SHP77 treated with DMSO at 0.1 percent for 48 hours (cell line): ENCODE measurements around the gene PRPF6.

Experiments
- DNase-seq: peaks from one replicate; lab custom pipeline; 2025; lab: John Stamatoyannopoulos, UW

PRPF6 gene

DNA sequence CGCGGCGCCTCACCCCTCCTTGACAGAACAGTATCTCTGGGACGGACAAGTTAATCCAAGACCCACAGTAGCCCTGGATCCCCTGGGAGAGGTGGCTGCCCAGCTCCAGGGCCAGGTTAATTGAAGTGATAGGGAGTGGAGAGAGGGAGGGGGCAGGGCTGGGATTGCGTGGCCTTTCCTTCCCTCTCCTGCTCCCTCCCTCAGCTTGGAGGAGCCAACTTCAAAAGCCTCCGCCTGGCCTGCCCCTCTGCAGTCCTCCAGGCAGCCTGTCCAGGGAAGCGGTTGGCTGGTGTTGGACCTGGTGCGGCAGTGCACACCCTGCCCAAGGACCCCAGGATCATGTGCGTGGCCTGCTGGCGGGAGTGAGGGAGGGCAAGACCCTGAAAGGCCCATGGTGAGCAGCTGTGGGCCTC is 55.0 kb downstream of the PRPF6 start, which contains the start of gene C20orf204:
C20orf204 (plus strand) TSS at position 250 of the 413 bp plus-strand sequence; CDS start at position 392, 142 bp downstream.
- no peak for DNase-seq

- DNase-seq = no peak
These were observed 55.6 kb downstream of the PRPF6 start for GRCh38 chr20:64036346-64037198.

DNA sequence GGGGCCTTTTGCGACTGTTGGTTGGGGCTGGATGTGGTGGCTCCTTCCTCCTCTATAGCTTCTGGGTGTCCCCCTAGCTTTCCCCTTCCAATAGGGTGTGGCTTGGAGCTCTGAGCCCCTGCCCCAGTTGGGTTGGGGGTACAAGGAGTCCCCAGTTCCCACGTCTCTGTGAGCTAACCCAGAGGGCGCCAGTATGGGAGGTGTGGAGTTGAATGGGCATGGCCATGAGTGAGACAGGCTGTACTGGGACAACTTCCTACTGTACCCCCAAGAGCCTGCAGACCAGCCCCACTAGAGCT is 56.2 kb downstream of the PRPF6 start:
- DNase-seq = no peak

DNA sequence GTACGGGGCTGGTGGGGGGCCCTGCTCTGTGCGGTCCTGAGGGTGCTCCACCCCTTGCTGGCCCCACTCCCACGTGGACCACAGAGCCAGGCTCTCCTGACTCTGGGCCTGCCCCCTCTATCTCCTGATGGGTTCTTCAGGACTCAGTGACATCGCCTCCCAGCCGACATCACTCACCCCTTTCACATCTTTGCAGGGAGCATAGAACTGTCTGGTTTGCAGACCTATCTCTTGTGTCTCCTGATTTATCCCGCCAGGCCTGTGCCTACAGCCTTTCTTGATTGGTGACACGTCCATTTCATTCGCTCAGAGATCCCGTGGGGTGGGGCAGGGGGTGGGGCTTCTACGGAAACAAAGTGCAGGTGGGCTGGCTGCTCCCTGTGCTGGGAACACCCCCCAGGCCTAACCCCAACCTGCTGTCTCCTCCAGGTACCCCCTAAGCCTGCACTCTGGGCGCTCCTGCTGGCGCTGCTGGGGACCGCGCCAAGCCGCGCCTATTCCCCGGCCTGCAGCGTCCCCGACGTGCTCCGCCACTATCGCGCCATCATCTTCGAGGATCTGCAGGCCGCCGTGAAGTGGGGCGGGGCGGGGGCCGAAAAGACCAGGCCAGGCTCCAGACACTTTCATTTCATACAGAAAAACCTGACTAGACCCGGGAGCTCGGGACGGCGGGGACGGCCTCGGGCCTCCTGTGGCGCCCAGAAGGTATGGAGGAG is 56.7 kb downstream of the PRPF6 start:
- no peak for DNase-seq

DNA sequence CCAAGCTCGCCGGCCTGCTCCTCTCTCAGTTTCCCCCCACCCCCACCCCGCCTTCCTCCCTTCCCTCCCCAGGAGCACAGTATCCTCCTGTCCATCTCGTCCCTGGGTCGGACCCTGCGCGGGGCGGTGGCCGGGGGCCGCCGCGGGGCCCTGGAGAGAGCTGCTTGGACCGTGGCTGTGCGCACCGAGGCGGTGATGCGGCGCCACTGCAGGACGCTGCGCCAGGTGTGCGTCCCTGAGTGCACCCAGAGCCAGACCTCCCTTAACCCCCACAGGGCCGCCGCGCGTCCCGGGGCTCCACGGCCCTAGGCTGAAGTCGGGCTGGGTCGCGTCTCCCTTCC is 57.3 kb downstream of the PRPF6 start:
- DNase-seq = no peak

- DNase-seq = peak; percentile 46
These were observed 57.8 kb downstream of the PRPF6 start for GRCh38 chr20:64038565-64039292.

GRCh38 chr20:64039293-64040160 is 58.6 kb downstream of the PRPF6 start:
- DNase-seq = no peak

DNA sequence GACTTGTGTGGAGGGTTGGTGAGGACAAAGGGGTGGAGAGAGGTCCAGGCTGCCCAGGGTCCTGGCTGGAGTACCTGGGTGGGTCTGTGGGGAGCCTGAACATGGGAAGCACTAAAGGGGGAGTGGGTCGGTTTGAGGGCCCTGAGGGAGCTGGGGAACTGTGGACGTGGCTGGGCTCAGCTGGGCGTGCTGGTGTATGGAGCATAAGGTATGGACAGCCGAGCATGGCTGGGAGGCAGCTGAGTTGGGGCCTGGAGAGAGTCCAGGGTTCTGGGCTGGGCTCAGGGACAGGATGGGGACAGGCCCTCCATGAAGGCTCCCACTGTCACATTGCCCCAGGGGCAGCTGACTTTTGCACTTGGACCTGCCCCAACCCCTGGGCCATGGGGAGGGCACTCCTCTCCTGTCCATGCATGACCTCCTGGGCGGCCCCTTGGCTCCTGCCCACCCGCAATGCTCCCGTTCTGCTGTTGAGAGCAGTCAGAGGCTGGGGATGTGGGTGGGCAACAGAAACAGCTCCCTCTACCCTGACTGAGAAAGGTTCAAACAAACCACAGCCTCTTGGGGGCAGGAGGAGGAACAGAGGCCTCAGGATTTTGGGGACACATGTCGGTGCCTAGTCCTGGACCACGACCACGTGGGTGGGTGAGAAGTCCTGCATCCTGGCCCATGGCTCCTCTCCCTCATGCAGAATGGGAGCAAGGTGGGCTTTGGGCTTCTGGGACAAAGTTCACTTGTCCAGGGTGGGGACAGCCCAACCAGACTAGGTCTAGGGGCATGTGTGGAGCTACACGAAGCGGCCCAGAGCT is 59.5 kb downstream of the PRPF6 start:
- no peak for DNase-seq

DNA sequence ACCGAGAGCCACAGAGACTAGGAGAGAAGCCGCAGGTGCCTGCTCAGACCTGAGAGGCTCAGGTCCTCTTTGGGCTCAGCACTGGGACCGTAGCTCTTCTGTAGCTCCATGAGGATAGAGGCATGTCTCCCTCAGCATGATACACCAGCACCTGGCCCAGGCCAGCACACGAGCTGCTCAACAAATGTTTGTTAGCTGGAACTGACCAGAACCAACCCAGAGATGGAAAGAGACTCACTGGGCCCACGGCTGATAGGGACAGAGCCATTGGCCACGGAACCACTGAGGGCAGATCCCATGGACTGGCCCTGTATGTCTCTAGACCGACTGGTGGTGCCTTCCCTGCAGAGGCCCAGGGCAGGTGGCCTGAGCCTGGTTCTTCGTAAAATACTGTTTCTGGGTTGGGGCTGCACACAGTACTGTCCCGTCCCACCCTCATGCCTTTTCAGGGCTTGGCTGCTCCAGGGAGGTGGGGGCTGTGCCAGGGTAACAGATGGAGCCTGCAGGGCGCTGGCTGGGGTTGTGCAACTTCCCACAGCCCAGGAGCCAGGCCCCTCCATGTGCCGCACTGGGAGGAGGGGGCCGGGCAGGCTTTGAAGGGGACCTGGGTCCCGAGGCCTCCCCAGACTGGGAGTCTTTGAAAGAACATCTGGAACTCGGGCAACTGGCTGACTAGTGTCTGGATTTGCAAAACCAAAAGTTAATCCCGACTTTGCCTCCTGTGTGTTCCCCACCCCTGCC is 60.3 kb downstream of the PRPF6 start:
- no peak for DNase-seq

GRCh38 chr20:64041781-64042053 is 60.8 kb downstream of the PRPF6 start:
- DNase-seq = no peak

GRCh38 chr20:64042054-64042781 is 61.3 kb downstream of the PRPF6 start:
- no peak for DNase-seq

GRCh38 chr20:64043768-64044167 is 62.8 kb downstream of the PRPF6 start:
- no peak for DNase-seq

DNA sequence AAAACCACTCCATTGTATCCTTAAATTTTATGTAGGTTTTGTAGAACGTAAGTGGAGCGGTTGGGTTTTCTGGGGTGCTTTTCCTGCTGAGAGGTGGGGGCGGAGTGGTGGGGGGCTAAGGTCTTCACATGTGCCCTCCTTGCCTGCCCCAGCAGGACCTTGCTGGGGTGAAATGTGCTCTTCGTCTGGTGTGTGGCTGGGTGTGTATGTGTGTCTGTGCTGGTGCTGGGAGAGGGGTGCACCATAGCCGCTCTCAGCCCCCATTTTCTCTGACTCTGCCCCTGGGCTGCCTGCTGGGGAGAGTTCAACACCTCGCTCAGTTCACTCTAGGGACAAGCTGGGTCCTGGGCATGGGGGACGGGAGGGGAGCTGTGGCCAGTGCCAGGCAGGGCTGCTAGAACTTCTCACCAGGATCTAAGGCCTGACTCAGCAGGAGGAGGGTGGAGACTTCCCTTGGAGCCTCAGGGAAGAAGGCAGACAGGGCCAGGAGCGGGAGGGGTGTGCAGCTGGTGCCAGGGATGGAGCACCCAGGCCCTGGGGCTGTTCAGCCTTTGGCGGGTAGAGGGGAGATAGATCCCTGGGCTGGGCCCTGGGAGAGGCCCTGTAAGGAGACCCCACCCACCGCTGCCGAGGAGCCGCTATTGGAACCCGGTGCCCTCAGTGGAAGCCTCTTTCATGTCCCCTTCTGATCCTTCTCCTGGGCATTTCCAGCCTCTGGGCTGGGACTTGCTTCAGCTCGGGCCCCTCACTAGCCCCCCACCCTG is 63.7 kb downstream of the PRPF6 start:
- no peak for DNase-seq

- DNase-seq = no peak
These were observed 64.5 kb downstream of the PRPF6 start for GRCh38 chr20:64045346-64046011.

- no peak for DNase-seq
These were observed 66.1 kb downstream of the PRPF6 start for GRCh38 chr20:64047046-64047389.

- no peak for DNase-seq
These were observed 67.1 kb downstream of the PRPF6 start for GRCh38 chr20:64047968-64048401.

DNA sequence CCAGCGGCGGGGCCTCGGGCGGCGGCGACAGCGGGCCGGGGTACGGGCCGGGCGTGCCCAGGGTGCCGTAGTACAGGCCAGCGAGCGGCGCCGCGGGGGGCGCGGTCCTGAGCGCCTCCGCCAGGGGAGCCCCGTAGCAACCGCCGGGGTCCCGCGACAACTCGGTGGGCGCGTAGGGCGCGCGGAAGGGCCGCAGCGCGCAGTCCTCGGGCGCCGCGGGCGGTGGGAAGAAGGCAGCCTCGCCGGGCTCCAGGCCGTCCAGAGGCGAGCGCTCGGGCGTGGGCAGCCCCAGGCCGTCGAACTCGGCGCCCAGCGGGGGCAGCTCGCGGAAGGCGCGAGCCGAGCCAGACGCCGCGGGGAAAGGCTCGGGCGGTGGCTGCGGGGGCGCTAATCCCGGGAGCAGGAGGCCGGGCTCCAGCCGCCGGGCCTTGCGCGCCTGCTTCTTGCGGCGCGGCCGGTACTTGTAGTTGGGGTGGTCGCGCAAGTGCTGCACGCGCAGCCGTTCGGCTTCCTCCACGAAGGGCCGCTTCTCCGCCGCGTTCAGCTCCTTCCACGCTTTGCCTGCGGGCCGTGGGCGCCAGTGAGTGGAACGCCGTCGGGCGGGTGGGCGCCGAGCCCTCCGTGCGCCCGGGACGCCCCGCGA is 67.6 kb downstream of the PRPF6 start:
- DNase-seq = no peak
